HepG2 (cell line): Measurements from ENCODE around the gene CCDC126. TPM values are rescaled to one million over a fixed set of nuclear protein-coding genes. Genes with fewer than 3 reads are reported as not detected.

Experiments used
- ATAC-seq: fragments of 200-7000 bp; cut with Tn5 transposase; 3 replicates; pipeline ENCODE4 v1.9.1; 2020; ENCODE audit warnings: mild to moderate bottlenecking, moderate library complexity
- BruUV-seq: library from RNA; stranded (reverse); fragments of 400-500 nt; replicated peaks from 2 replicates; lab custom pipeline; 2021; lab: Mats Ljungman, UMichigan
- CTCF ChIA-PET: fragments of 300-600 bp; formaldehyde crosslinking; extraction: SDS; loops from one replicate; lab custom pipeline; 2021; ENCODE audit warnings: low total read pairs, inconsistent platforms, low intra/inter-chr PET ratio; lab: Yijun Ruan, JAX
- POLR2A ChIA-PET: fragments of 350-600 bp; sonication (Branson Sonifier 250); formaldehyde crosslinking; loops from one replicate; lab custom pipeline; 2020; ENCODE audit warnings: antibody characterized with exemption, inconsistent platforms; lab: Yijun Ruan, JAX
- DNase-seq: peaks from one replicate; pipeline ENCODE4 v3.0.0-alpha.2; 2015; ENCODE audit warnings: low spot score
- FAIRE-seq: peaks from 3 replicates; lab custom pipeline; 2011; peaks lifted over from hg19 to GRCh38; lab: Jason Lieb, UNC
- H2AFZ ChIP-seq: one replicate; pipeline ENCODE4 v1.6.1; 2011; ENCODE audit warnings: low read length, inconsistent platforms
- H3K27ac ChIP-seq: fragments of 300-600 bp; 3 replicates; pipeline ENCODE4 v1.8.0; 2011; ENCODE audit warnings: mixed run types, mild to moderate bottlenecking, mixed read lengths, low read length, inconsistent platforms; ENCODE audit not compliant: insufficient read depth; ENCODE audit errors: extremely low read length
- H3K27me3 ChIP-seq, 2 experiments: fragments of 200-600 bp in 1 of 2; 2 replicates in 1 of 2; 3 replicates in 1 of 2; pipeline versions ENCODE4 v1.6.0 to v1.8.0; 2011; ENCODE audit warnings: low read length in 2 of 2, mild to moderate bottlenecking in 2 of 2, moderate library complexity in 2 of 2, inconsistent platforms in 1 of 2; ENCODE audit not compliant: insufficient read depth in 2 of 2, control insufficient read depth in 1 of 2
- H3K36me3 ChIP-seq, 2 experiments: fragments of 200-600 bp in 1 of 2; replicated peaks in 1 of 2; 2 replicates in 1 of 2; 3 replicates in 1 of 2; pipeline versions ENCODE4 v1.5.1 to v1.8.0; 2011; ENCODE audit warnings: low read length in 2 of 2, inconsistent platforms in 1 of 2; ENCODE audit not compliant: insufficient read depth in 2 of 2, control insufficient read depth in 1 of 2
- H3K4me1 ChIP-seq: 2 replicates; pipeline ENCODE4 v1.5.1; 2012; ENCODE audit warnings: low read length, inconsistent platforms; ENCODE audit not compliant: insufficient read depth
- H3K4me2 ChIP-seq: 2 replicates; pipeline ENCODE4 v1.6.0; 2011; ENCODE audit warnings: low read depth, low read length, inconsistent platforms
- H3K4me3 ChIP-seq, 3 experiments: fragments of 200-600 bp in 1 of 3; sonication (generic), shearing (Covaris generic) in 1 of 3; replicated peaks in 1 of 3; 2 replicates each; pipeline ENCODE4 v1.5.1; 2011 to 2016; ENCODE audit warnings: low read length in 3 of 3, inconsistent platforms in 2 of 3, low read depth in 2 of 3, mild to moderate bottlenecking in 2 of 3, control low read depth in 1 of 3, mixed read lengths in 1 of 3; ENCODE audit not compliant: insufficient read depth in 1 of 3
- H3K79me2 ChIP-seq: one replicate; pipeline ENCODE4 v1.6.1; 2011; ENCODE audit warnings: low read length, inconsistent platforms; ENCODE audit not compliant: insufficient read depth
- H3K9ac ChIP-seq: 2 replicates; pipeline ENCODE4 v1.6.0; 2011; ENCODE audit warnings: mild to moderate bottlenecking, low read depth, low read length, inconsistent platforms; ENCODE audit not compliant: insufficient read depth
- H3K9me3 ChIP-seq: 2 replicates; pipeline ENCODE4 v1.5.1; 2012; ENCODE audit warnings: mild to moderate bottlenecking, low read length
- H4K20me1 ChIP-seq: 2 replicates; pipeline ENCODE4 v1.6.0; 2011; ENCODE audit warnings: inconsistent platforms, mild to moderate bottlenecking, low read length, moderate library complexity; ENCODE audit not compliant: insufficient read depth
- AKAP8 ChIP-seq: sonication (generic); formaldehyde crosslinking; IDR thresholded peaks from 2 replicates; pipeline ENCODE4 v1.5.1; 2020; ENCODE audit warnings: mild to moderate bottlenecking, missing genetic modification reagents
- CBX5 ChIP-seq: sonication (generic); formaldehyde crosslinking; IDR thresholded peaks from 2 replicates; pipeline ENCODE4 v1.4.0; 2020; ENCODE audit warnings: missing genetic modification reagents, borderline replicate concordance
- HNRNPL ChIP-seq: fragments of 200-400 bp; formaldehyde crosslinking; IDR thresholded peaks from 2 replicates; pipeline ENCODE4 v1.6.1; 2017; ENCODE audit warnings: mild to moderate bottlenecking, low read depth, low read length
- MEIS2 ChIP-seq: sonication (generic); formaldehyde crosslinking; IDR thresholded peaks from 2 replicates; pipeline ENCODE4 v1.9.0; 2021; ENCODE audit warnings: mild to moderate bottlenecking, missing genetic modification reagents
- SRSF9 ChIP-seq: fragments of 200-400 bp; formaldehyde crosslinking; IDR thresholded peaks from 2 replicates; pipeline ENCODE4 v1.6.1; 2018; ENCODE audit warnings: borderline replicate concordance, mild to moderate bottlenecking, low read depth, low read length; ENCODE audit not compliant: insufficient read depth, poor library complexity, severe bottlenecking
- ZNF282 ChIP-seq: fragments of 450-650 bp; IDR thresholded peaks from 2 replicates; pipeline ENCODE4 v1.6.1; 2018; ENCODE audit not compliant: partially characterized antibody
- ZNF543 ChIP-seq: sonication (generic); formaldehyde crosslinking; IDR thresholded peaks from 2 replicates; pipeline ENCODE4 v1.4.0; 2020; ENCODE audit warnings: mild to moderate bottlenecking, missing genetic modification reagents
- WGBS: methylation state at CpG from one replicate; pipeline ENCODE4 v1.1.6; 2017; ENCODE audit warnings: low lambda C conversion rate; 5-methylcytosine and 5-hydroxymethylcytosine counted together
- in situ Hi-C: cut with HindIII; loops from 2 replicates; pipeline ENCODE4 v1.10.0; 2017; ENCODE audit warnings: low pct_unique_long_range_greater_than_20kb; ENCODE audit not compliant: extremely low pct_ligation_motif_present
- intact Hi-C: fragments of 100-400 bp; cut with micrococcal nuclease; formaldehyde crosslinking; loops from one replicate; pipeline ENCODE4 v1.10.0; 2022; ENCODE audit not compliant: unreplicated experiment
- polyA plus RNA-seq, 8 experiments: library from polyadenylated mRNA; depleted of rRNA in 3 of 8; stranded (reverse) in 7 of 8; unstranded in 1 of 8; fragments of >200 nt; fragmentation: Illumina TruSeq in 4 of 8; extraction: Trizol in 4 of 8; gene quantifications; 2 replicates each; pipeline versions ENCODE4 v1.2.1 to v1.2.3, GENCODE V29; 2011 to 2016; ENCODE audit warnings: low read depth in 4 of 8, missing spikeins in 1 of 8, mixed read lengths in 1 of 8; ENCODE audit not compliant: insufficient read depth in 1 of 8
- total RNA-seq, 5 experiments: library from RNA; depleted of rRNA; stranded (reverse); fragments of >200 nt; fragmentation: Illumina TruSeq; extraction: Trizol; gene quantifications; 2 replicates each; pipeline ENCODE4 v1.2.3, GENCODE V29; 2016; ENCODE audit warnings: low read depth in 1 of 5
- TF ChIP-seq, protein P1 (sequence below): sonication (generic); formaldehyde crosslinking; IDR thresholded peaks from 2 replicates; pipeline ENCODE4 v1.5.1; 2020; ENCODE audit warnings: missing genetic modification reagents, mild to moderate bottlenecking, borderline replicate concordance
- TF ChIP-seq, protein P2 (sequence below): sonication (generic); formaldehyde crosslinking; IDR thresholded peaks from 2 replicates; pipeline ENCODE4 v1.4.0; 2020; ENCODE audit warnings: missing genetic modification reagents, low read depth, mild to moderate bottlenecking, borderline replicate concordance
- TF ChIP-seq, protein P3 (sequence below): sonication (generic); formaldehyde crosslinking; IDR thresholded peaks from 2 replicates; pipeline ENCODE4 v1.4.0; 2020; ENCODE audit warnings: mild to moderate bottlenecking, missing genetic modification reagents
- TF ChIP-seq, protein P4 (sequence below): sonication (generic); formaldehyde crosslinking; IDR thresholded peaks from 2 replicates; pipeline ENCODE4 v1.4.0; 2020; ENCODE audit warnings: missing genetic modification reagents
- TF ChIP-seq, protein P5 (sequence below): sonication (generic); formaldehyde crosslinking; IDR thresholded peaks from 2 replicates; pipeline ENCODE4 v1.5.0; 2020; ENCODE audit warnings: mild to moderate bottlenecking, missing genetic modification reagents

The CCDC126 gene
- total and polyA plus RNA-seq, 2 of the 13 experiments (the other 11 are each of a cell fraction or from before 2014, with no cell fraction given), result 3.5 to 9.3 TPM

DNA sequence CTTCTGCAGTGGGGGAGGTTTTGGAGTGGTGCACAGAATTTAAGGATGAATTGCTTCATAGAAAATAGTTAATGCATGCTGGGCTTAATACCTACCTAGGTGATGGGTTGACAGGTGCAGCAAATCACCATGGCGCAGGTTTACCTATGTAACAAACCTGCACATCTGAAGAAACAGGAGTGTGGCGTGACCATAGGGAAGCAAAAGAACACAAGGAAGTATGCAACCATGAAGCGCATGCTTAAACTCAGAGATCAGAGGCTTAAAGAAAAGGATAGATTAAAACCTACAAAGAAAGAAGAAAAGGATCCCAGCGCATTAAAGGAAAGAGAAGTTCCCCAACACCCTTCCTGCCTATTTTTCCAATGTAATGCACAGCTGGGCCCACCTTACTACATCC is 22.0 kb downstream of the CCDC126 start:
- Histone ChIP-seq H3K36me3 (no peaks in the 10 kb centered on the region), H3K27ac (no peak overlapping the region), H3K4me1 (peaks cover 7% of the 10 kb centered on the region; the same call in 1 of the 2 replicates), H3K4me3 (no peak overlapping the region), H3K9me3 (peaks cover 12% of the 10 kb centered on the region; the same call in 1 of the 2 replicates), H2AFZ (no peak overlapping the region), H3K79me2 (no peaks in the 10 kb centered on the region), H3K4me2 (no peak overlapping the region), H4K20me1 (no peaks in the 10 kb centered on the region), H3K9ac (no peak overlapping the region), H3K27me3 (no peaks in the 10 kb centered on the region)
- no peak for DNase-seq
- BruUV-seq, result no TSS peak
- WGBS, result 97% methylated on average over 4 of the region's 4 CpGs
- intact Hi-C loops, result no loop called here
- CTCF ChIA-PET, result no interaction called here
- POLR2A ChIA-PET, result no interaction called here
- no peak for ATAC-seq
- no peak for FAIRE-seq
- in situ Hi-C loops, result no loop called here
- no peak for TF ChIP-seq HNRNPL
- TF ChIP-seq AKAP8 (CRISPR knock-in tag), result no peak
- TF ChIP-seq, protein P1, sequence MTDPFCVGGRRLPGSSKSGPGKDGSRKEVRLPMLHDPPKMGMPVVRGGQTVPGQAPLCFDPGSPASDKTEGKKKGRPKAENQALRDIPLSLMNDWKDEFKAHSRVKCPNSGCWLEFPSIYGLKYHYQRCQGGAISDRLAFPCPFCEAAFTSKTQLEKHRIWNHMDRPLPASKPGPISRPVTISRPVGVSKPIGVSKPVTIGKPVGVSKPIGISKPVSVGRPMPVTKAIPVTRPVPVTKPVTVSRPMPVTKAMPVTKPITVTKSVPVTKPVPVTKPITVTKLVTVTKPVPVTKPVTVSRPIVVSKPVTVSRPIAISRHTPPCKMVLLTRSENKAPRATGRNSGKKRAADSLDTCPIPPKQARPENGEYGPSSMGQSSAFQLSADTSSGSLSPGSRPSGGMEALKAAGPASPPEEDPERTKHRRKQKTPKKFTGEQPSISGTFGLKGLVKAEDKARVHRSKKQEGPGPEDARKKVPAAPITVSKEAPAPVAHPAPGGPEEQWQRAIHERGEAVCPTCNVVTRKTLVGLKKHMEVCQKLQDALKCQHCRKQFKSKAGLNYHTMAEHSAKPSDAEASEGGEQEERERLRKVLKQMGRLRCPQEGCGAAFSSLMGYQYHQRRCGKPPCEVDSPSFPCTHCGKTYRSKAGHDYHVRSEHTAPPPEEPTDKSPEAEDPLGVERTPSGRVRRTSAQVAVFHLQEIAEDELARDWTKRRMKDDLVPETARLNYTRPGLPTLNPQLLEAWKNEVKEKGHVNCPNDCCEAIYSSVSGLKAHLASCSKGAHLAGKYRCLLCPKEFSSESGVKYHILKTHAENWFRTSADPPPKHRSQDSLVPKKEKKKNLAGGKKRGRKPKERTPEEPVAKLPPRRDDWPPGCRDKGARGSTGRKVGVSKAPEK (CRISPR knock-in tag), result no peak
- no peak for TF ChIP-seq MEIS2 (CRISPR knock-in tag)
- no peak for TF ChIP-seq CBX5 (CRISPR knock-in tag)
- TF ChIP-seq, protein P2, sequence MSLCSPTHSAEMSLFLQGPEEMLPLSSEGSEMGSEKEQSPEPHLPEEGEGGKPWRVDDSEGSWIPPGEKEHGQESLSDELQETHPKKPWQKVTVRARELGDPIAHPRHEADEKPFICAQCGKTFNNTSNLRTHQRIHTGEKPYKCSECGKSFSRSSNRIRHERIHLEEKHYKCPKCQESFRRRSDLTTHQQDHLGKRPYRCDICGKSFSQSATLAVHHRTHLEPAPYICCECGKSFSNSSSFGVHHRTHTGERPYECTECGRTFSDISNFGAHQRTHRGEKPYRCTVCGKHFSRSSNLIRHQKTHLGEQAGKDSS (CRISPR knock-in tag), result no peak
- no peak for TF ChIP-seq ZNF282
- TF ChIP-seq, protein P3, sequence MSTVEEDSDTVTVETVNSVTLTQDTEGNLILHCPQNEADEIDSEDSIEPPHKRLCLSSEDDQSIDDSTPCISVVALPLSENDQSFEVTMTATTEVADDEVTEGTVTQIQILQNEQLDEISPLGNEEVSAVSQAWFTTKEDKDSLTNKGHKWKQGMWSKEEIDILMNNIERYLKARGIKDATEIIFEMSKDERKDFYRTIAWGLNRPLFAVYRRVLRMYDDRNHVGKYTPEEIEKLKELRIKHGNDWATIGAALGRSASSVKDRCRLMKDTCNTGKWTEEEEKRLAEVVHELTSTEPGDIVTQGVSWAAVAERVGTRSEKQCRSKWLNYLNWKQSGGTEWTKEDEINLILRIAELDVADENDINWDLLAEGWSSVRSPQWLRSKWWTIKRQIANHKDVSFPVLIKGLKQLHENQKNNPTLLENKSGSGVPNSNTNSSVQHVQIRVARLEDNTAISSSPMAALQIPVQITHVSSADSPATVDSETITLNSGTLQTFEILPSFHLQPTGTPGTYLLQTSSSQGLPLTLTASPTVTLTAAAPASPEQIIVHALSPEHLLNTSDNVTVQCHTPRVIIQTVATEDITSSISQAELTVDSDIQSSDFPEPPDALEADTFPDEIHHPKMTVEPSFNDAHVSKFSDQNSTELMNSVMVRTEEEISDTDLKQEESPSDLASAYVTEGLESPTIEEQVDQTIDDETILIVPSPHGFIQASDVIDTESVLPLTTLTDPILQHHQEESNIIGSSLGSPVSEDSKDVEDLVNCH, result no peak
- TF ChIP-seq SRSF9, result no peak
- no peak for TF ChIP-seq ZNF543 (CRISPR knock-in tag)
- TF ChIP-seq, protein P4, sequence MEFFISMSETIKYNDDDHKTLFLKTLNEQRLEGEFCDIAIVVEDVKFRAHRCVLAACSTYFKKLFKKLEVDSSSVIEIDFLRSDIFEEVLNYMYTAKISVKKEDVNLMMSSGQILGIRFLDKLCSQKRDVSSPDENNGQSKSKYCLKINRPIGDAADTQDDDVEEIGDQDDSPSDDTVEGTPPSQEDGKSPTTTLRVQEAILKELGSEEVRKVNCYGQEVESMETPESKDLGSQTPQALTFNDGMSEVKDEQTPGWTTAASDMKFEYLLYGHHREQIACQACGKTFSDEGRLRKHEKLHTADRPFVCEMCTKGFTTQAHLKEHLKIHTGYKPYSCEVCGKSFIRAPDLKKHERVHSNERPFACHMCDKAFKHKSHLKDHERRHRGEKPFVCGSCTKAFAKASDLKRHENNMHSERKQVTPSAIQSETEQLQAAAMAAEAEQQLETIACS (CRISPR knock-in tag), result no peak
- TF ChIP-seq, protein P5, sequence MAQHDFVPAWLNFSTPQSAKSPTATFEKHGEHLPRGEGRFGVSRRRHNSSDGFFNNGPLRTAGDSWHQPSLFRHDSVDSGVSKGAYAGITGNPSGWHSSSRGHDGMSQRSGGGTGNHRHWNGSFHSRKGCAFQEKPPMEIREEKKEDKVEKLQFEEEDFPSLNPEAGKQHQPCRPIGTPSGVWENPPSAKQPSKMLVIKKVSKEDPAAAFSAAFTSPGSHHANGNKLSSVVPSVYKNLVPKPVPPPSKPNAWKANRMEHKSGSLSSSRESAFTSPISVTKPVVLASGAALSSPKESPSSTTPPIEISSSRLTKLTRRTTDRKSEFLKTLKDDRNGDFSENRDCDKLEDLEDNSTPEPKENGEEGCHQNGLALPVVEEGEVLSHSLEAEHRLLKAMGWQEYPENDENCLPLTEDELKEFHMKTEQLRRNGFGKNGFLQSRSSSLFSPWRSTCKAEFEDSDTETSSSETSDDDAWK (CRISPR knock-in tag), result no peak
